GM12801 (cell line): Measurements from ENCODE around the gene ADORA2B.

Experiments
- CTCF ChIP-seq: IDR thresholded peaks from one replicate; pipeline ENCODE4 v1.5.1; 2011; ENCODE audit warnings: control low read depth; ENCODE audit not compliant: insufficient read length; ENCODE audit errors: extremely low read depth

ADORA2B gene

GRCh38 chr17:15971098-15971678 lies 26.3 kb downstream of the ADORA2B start:
- no peak for TF ChIP-seq CTCF

- no peak for TF ChIP-seq CTCF
Measured at GRCh38 chr17:15971882-15972281, 27.0 kb downstream of the ADORA2B start.

- no peak for TF ChIP-seq CTCF
Measured at GRCh38 chr17:15972497-15972951, 27.6 kb downstream of the ADORA2B start.

- TF ChIP-seq CTCF = no peak
Measured at GRCh38 chr17:15973016-15973415, 28.1 kb downstream of the ADORA2B start.

- TF ChIP-seq CTCF = no peak
Measured at GRCh38 chr17:15973834-15974233, 28.9 kb downstream of the ADORA2B start.

- TF ChIP-seq CTCF = no peak
Measured at GRCh38 chr17:15977894-15978293, 33.0 kb downstream of the ADORA2B start.

GRCh38 chr17:15978606-15979005 lies 33.7 kb downstream of the ADORA2B start:
- no peak for TF ChIP-seq CTCF
